22Rv1 (cell line): ENCODE results near the gene GYS1.

Experiments used
- CTCF ChIP-seq: fragments of 450-650 bp; IDR thresholded peaks from 2 replicates; pipeline ENCODE4 v1.5.1; 2017; ENCODE audit warnings: mild to moderate bottlenecking
- ZFX ChIP-seq: fragments of 450-650 bp; IDR thresholded peaks from 2 replicates; pipeline ENCODE4 v1.6.1; 2017; ENCODE audit warnings: antibody characterized with exemption, borderline replicate concordance

- TF ChIP-seq CTCF: no peak
- TF ChIP-seq ZFX: no peak
Observed at GRCh38 chr19:48968813-48969218, 24.3 kb downstream of the GYS1 start.
